Measurements from ENCODE around the gene QPRT. TPM values are rescaled to one million over a fixed set of nuclear protein-coding genes. Genes with fewer than 3 reads are reported as not detected.
A peak's percentile ranks its signal among the peaks of the same experiment; 100 is the strongest.

Gene QPRT
- total and polyA plus RNA-seq, 4 donors, result 79.4 to 143 (median 100) TPM

GRCh38 chr16:29646947-29647346 lies 32.0 kb upstream of the QPRT start:
- Histone ChIP-seq H3K4me1 (ENCODE audit: control insufficient read depth in 4 of 4, insufficient read depth in 4 of 4, low read length in 3 of 4) (peaks cover 0 to 2% (median 0%) of the 10 kb centered on the region in 4 donors), H3K9ac (ENCODE audit: low read depth in 1 of 2, low read length in 2 of 2) (no peak overlapping the region), H3K36me3 (ENCODE audit: control insufficient read depth in 4 of 4, insufficient read depth in 3 of 4, low read depth in 1 of 4, low read length in 3 of 4) (no peaks in the 10 kb centered on the region), H3K27me3 (ENCODE audit: control insufficient read depth in 4 of 4, insufficient read depth in 4 of 4, low read length in 3 of 4) (no peaks in the 10 kb centered on the region), H3K4me3 (ENCODE audit: low read depth in 1 of 3, low read length in 3 of 3) (no peak overlapping the region), H3K27ac (ENCODE audit: low read depth in 1 of 2, low read length in 2 of 2) (no peak overlapping the region), H3K9me3 (ENCODE audit: control insufficient read depth in 4 of 4, low read length in 3 of 4) (no peaks in the 10 kb centered on the region)
- TF ChIP-seq SP1 (IDR thresholded peaks at IDR 0.05), result peak; percentile 11
- TF ChIP-seq, protein P1, sequence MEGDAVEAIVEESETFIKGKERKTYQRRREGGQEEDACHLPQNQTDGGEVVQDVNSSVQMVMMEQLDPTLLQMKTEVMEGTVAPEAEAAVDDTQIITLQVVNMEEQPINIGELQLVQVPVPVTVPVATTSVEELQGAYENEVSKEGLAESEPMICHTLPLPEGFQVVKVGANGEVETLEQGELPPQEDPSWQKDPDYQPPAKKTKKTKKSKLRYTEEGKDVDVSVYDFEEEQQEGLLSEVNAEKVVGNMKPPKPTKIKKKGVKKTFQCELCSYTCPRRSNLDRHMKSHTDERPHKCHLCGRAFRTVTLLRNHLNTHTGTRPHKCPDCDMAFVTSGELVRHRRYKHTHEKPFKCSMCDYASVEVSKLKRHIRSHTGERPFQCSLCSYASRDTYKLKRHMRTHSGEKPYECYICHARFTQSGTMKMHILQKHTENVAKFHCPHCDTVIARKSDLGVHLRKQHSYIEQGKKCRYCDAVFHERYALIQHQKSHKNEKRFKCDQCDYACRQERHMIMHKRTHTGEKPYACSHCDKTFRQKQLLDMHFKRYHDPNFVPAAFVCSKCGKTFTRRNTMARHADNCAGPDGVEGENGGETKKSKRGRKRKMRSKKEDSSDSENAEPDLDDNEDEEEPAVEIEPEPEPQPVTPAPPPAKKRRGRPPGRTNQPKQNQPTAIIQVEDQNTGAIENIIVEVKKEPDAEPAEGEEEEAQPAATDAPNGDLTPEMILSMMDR (IDR thresholded peaks at IDR 0.05; ENCODE audit: low read depth, low read length, missing input control), result no peak
- no peak for DNase-seq (ENCODE audit: low spot score)
- 56% methylated on average over 3 of the region's 3 CpGs for WGBS

GRCh38 chr16:29649588-29650494 lies 29.1 kb upstream of the QPRT start:
- H3K27ac ChIP-seq (ENCODE audit: low read depth in 1 of 2, low read length in 2 of 2), result no peak overlapping the region
- 83% methylated on average over 9 of the region's 9 CpGs for WGBS
- peaks cover 0 to 2% (median 0%) of the 10 kb centered on the region in 4 donors for H3K4me1 ChIP-seq (ENCODE audit: control insufficient read depth in 4 of 4, insufficient read depth in 4 of 4, low read length in 3 of 4)
- no peak for DNase-seq (ENCODE audit: low spot score)
- no peaks in the 10 kb centered on the region for H3K9me3 ChIP-seq (ENCODE audit: control insufficient read depth in 4 of 4, low read length in 3 of 4)
- H3K4me3 ChIP-seq (ENCODE audit: low read depth in 1 of 3, low read length in 3 of 3), result no peak overlapping the region
- H3K36me3 ChIP-seq (ENCODE audit: control insufficient read depth in 4 of 4, insufficient read depth in 3 of 4, low read depth in 1 of 4, low read length in 3 of 4), result no peaks in the 10 kb centered on the region
- TF ChIP-seq FOXA2 (IDR thresholded peaks at IDR 0.05) (no peak), HNF4G (IDR thresholded peaks at IDR 0.05) (no peak), GABPA (IDR thresholded peaks at IDR 0.05 in 1 of 2, conservative IDR thresholded peaks at IDR 0.05 in 1 of 2) (no peak), SP1 (IDR thresholded peaks at IDR 0.05) (no peak), ATF3 (IDR thresholded peaks at IDR 0.05) (no peak), YY1 (IDR thresholded peaks at IDR 0.05) (no peak), RXRA (IDR thresholded peaks at IDR 0.05) (no peak), TAF1 (conservative IDR thresholded peaks at IDR 0.05) (no peak), HNF4A (conservative IDR thresholded peaks at IDR 0.05) (no peak), RAD21 (IDR thresholded peaks at IDR 0.05) (no peak)
- TF ChIP-seq, protein P2, sequence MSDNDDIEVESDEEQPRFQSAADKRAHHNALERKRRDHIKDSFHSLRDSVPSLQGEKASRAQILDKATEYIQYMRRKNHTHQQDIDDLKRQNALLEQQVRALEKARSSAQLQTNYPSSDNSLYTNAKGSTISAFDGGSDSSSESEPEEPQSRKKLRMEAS (IDR thresholded peaks at IDR 0.05), result no peak
- TF ChIP-seq, protein P3, sequence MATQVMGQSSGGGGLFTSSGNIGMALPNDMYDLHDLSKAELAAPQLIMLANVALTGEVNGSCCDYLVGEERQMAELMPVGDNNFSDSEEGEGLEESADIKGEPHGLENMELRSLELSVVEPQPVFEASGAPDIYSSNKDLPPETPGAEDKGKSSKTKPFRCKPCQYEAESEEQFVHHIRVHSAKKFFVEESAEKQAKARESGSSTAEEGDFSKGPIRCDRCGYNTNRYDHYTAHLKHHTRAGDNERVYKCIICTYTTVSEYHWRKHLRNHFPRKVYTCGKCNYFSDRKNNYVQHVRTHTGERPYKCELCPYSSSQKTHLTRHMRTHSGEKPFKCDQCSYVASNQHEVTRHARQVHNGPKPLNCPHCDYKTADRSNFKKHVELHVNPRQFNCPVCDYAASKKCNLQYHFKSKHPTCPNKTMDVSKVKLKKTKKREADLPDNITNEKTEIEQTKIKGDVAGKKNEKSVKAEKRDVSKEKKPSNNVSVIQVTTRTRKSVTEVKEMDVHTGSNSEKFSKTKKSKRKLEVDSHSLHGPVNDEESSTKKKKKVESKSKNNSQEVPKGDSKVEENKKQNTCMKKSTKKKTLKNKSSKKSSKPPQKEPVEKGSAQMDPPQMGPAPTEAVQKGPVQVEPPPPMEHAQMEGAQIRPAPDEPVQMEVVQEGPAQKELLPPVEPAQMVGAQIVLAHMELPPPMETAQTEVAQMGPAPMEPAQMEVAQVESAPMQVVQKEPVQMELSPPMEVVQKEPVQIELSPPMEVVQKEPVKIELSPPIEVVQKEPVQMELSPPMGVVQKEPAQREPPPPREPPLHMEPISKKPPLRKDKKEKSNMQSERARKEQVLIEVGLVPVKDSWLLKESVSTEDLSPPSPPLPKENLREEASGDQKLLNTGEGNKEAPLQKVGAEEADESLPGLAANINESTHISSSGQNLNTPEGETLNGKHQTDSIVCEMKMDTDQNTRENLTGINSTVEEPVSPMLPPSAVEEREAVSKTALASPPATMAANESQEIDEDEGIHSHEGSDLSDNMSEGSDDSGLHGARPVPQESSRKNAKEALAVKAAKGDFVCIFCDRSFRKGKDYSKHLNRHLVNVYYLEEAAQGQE (IDR thresholded peaks at IDR 0.05), result no peak
- TF ChIP-seq, protein P1 (IDR thresholded peaks at IDR 0.05; ENCODE audit: low read depth, low read length, missing input control), result no peak
- TF ChIP-seq, protein P4, sequence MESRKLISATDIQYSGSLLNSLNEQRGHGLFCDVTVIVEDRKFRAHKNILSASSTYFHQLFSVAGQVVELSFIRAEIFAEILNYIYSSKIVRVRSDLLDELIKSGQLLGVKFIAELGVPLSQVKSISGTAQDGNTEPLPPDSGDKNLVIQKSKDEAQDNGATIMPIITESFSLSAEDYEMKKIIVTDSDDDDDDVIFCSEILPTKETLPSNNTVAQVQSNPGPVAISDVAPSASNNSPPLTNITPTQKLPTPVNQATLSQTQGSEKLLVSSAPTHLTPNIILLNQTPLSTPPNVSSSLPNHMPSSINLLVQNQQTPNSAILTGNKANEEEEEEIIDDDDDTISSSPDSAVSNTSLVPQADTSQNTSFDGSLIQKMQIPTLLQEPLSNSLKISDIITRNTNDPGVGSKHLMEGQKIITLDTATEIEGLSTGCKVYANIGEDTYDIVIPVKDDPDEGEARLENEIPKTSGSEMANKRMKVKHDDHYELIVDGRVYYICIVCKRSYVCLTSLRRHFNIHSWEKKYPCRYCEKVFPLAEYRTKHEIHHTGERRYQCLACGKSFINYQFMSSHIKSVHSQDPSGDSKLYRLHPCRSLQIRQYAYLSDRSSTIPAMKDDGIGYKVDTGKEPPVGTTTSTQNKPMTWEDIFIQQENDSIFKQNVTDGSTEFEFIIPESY (IDR thresholded peaks at IDR 0.05), result no peak
- no peaks in the 10 kb centered on the region for H3K27me3 ChIP-seq (ENCODE audit: control insufficient read depth in 4 of 4, insufficient read depth in 4 of 4, low read length in 3 of 4)
- H3K9ac ChIP-seq (ENCODE audit: low read depth in 1 of 2, low read length in 2 of 2), result no peak overlapping the region

Measured in liver (tissue), 9 donors.